Prostate gland (tissue), 2 donors: ENCODE results near the gene SMAD9.

Experiments
- CTCF ChIP-seq, 4 experiments: fragments of 200-600 bp in 2 of 4; fragments of 450-650 bp in 2 of 4; sonication (generic) in 2 of 4; IDR thresholded peaks; 1 replicate in 3 of 4; 2 replicates in 1 of 4; pipeline ENCODE4 v1.5.1; 2016 to 2019; ENCODE audit warnings: antibody characterized with exemption in 4 of 4, mild to moderate bottlenecking in 2 of 4, moderate library complexity in 2 of 4
- POLR2A ChIP-seq: fragments of 450-650 bp; IDR thresholded peaks from one replicate; pipeline ENCODE4 v1.6.1; 2016; ENCODE audit warnings: antibody characterized with exemption, mild to moderate bottlenecking
- POLR2AphosphoS5 ChIP-seq: sonication (generic); formaldehyde crosslinking; IDR thresholded peaks from one replicate; pipeline ENCODE4 v1.6.1; 2017; ENCODE audit warnings: antibody characterized with exemption

DNA sequence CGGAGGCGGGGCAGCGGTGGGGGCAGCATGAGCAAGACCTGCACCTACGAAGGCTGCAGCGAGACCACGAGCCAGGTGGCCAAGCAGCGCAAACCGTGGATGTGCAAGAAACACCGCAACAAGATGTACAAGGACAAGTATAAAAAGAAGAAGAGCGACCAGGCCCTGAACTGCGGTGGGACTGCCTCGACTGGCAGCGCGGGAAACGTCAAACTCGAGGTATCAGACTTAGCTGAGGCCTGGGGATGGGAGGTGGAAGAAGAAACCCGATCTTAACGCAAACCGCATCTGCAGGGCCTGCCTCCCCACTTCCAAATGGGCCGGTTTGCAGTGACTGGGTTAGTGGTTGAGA lies 100.3 kb downstream of the SMAD9 start:
- TF ChIP-seq CTCF (IDR thresholded peaks at IDR 0.05) = no peak
- TF ChIP-seq POLR2A = no peak
- TF ChIP-seq POLR2AphosphoS5 = no peak
